HG03521 (cell line): ENCODE measurements around the gene EVPL.

Experiments
- ATAC-seq: cut with Tn5 transposase; IDR thresholded peaks from one replicate; pipeline ENCODE4 v1.9.1; 2021; ENCODE audit warnings: mild to moderate bottlenecking, moderate library complexity; ENCODE audit not compliant: unreplicated experiment

EVPL gene

DNA sequence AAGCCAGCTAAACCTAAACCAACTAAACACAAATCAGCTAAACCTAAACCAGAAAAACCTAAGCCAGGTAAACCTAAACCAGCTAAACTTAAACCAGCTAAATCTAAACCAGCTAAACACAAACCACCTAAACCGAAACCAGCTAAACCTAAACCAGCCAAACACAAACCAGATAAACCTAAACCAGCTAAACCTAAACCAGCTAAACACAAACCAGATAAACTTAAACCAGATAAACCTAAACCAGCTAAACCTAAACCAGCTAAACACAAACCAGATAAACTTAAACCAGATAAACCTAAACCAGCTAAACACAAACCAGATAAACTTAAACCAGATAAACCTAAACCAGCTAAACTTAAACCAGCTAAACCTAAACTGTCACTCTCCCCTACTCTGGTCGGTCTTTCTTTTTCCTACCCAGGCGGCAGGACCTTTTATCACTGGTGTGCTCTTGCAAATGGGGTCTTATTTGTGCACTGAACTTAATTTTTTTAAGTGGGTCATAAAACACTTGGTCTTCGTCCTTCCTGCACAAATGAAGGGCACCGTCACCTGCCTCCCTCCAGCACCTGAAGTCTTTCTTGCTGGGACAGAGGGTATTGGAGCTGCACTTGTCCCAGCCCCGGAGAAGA lies 7.2 kb downstream of the EVPL start:
- no peak for ATAC-seq

DNA sequence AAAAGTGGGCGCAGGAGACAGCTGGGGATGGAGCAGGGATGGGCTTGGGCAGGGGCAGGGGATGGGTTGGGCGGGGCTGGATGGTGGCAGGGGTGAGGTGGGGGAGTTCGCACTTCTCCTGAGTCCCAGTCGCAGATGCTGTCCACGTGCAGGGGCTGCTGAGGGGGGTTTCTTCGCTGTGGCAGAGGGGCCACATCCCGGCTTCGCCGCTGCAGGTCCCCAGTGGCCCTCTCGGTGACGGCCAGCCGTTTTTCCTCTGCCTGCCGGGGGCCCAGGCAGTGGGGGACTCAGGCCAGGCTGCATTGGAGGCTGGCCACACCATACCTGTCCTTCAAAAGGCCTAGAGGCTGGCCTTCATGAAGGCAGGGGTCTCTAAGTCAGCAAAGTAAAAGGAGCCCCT lies 8.3 kb downstream of the EVPL start:
- ATAC-seq: no peak

DNA sequence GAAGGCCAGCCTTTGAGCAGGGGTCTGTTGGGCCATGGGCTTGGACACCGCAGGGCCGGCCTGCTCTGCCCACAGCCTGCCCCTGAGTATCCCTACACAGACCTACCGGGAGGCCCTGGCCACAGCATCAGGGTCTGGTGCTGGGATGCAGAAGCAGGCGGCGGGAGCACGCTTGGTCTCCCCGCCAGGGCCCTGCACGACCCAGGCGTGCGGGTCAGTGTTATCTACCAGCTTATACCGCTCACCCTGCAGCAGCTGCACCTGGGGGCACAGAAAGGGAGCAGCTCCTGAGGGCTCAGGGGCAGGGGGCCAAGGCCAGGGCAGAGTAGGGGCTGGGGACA lies 8.8 kb downstream of the EVPL start:
- no peak for ATAC-seq

DNA sequence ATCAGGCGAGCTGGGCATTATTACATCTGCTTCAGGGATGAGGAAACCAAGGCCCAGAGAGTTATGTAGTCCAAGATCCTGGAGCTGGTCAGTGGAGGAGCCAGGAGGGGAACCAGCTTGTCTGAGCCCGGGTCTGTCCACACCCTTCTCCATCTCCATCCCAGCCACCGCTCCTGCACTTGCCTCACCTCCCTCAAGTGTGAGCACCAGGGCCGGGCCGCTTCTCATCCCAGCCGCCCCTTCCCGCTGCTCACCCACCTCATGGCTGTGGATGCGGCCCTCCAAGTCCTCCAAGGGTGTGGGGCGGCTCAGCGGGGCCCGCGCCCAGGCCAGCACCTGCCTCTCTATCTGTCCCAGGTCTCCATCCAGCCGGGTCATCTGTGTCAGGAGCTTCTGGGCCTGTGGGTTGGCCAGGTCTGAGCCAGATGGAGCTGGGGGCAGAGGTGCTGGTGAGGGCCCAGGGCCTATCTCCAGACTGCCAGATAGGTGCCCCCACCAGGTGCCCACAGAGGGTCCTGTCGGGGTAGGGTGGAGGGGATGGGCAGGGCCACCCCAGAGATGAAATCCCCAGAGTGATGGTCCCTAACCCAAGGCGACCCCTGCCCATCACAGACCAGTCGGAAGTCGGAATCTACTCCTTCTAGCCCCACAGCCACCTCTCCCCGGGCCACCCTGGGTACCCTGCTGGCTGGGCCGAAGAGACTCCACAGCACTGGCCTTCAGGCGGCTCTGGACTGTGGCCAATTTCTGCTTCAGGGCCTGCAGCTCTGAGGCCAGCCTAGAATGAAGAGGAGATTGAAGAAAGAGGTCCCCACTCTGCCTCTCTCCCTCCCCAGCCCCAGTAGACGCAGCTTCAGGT lies 9.4 kb downstream of the EVPL start:
- no peak for ATAC-seq

DNA sequence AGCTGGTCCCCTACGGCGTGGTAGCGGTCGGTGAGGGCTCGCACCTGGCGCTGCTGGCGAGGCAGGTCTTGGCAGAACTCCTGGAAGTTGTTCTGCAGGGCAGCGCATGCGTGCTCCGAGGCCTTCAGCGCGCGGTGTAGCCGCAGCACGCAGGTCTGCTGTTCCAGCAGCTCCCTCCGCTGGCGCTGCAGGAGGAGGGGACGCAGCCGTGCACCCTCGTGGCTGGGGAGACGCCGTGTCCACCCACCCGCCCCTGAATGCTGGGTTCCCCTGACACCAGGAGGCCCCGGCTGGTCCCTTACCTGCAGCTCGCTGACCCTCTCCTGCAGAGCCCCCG lies 12.2 kb downstream of the EVPL start:
- no peak for ATAC-seq

DNA sequence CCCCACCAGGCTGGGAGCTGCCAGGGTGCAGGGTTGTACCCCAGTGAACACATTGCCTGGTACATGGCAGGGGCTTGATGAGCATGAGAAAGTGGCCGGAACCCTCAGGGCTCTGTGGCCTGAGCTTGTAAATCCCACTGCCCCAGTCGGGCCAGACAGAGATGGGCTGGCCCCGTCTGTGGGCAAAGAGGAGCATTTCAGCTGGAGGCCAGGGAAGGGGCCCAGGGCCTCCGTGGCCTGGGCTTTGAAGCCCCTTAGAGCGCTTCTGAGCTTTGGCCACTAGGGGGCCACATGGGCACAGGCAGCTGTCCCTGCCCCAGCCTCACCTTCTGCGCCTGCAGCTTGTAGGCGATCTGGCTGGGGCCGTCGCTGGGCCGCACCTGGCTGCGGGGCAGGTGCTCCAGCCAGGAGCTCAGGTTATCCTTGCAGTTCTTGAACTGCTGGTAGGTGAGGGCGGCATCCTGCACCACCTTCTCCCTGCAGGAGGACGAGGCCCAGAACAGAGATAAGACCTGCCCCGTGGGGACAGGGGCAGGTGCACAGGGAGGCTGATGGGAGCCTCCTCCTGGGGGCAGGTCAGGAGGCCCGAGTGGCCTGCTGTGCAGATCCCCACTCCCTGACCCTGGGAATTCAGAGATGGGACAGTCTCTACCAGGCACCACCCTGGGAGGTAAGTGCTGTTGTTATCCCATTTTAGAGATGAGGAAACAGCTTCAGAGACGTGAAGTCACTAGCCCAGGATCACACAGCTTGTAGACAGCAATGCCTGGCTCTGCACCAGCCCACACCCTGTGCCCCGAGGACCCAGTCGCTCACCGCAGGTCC lies 12.8 kb downstream of the EVPL start:
- peak; percentile 54 for ATAC-seq

DNA sequence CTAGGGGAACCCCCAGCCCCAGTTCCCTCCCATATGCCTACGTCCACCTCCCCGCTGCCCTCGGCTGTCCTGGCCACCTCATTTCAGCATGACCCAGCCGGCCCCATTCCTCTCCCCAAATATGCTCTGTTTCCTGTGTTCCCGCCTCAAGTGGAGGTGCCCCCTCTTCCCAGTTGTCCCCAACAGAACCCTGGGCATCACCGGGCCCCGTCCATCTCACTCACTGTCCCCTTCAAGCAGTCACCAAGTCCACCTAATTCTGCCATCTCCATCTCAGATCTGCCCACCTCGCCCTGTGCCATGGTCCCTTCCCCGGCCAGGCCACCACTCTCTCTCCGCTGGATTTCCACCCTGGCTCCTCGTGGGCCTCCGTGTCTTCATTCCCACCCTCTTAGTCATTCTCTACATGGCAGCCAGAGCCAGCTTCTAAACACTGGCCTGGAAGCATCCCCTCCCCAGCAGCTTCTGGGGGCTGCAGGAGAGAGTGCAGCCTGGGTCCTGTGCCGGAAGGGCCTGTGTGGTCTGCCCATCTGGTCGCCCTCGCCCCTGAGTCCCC lies 13.7 kb downstream of the EVPL start:
- ATAC-seq: no peak

DNA sequence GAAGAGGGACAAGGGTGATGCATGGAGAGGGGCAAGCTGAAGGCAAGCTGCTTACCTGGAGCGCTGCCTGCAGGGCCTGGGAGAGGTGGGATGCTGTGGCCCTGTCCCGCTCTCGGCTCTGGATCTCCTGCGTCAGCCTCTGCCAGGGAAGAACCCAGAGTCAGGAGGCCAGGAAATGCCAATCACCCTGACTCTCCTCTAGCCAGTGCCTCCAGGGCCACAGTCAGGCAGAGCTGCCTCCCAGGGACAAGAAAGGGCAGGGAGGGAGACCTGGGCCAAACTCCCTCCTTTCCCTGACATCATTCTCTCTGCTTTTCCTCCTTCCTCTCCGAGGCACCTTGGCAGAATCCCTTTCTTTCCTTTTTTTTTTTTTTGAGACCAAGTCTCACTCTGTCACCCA lies 15.2 kb downstream of the EVPL start:
- ATAC-seq: no peak

DNA sequence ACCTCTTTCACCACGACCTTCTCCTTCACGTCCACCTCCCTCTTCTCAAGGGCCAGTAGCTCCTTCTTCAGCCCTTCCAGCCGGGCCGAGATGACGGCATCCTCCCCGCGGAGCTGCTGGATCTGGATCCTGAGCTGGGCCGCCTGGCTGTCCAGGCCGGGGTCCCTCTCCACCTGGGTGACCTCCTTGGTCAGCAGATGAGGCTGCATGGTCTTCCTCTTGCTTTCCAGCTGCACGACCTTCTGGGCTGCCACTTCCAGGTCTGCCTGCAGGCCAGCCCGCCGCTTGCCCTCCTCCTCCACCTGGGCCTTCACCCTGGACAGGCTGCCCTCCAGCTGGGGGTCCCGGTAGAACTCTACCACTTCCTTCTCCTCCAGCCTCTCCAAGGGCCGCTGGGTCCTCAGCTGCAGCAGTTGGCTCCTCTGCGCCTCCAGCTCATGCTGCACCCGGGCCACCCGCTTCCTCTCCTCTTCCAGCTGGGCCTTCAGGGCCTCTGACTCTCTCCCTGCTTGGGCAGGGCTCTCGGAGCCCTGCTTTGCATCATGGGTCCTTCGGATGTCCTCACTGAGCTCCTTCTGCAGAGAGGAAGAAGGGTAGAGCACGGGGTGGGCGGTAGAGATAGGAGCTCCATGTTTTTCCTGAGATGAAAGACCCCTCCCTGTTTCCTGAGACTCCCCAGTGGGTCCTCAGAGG lies 17.0 kb downstream of the EVPL start:
- no peak for ATAC-seq

DNA sequence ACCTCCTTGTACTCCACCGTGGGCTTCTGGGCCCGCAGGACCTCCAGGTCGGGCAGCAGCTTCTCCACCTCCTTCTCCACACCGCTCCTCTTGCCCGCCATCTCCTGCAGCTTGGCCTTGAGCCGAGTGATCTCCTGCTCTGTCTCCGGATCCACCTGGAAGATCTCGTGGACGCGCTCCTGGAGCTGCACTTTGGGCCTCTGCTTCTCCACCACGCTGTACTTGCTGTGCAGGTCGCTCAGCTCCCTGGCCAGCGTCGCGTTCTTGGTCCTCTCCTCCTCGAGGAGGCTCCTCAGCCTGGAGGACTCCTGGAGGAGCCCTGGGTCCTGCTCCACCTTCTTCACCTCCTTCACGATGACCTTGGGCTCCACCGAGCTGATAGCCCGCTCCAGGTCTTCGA lies 17.7 kb downstream of the EVPL start:
- no peak for ATAC-seq

DNA sequence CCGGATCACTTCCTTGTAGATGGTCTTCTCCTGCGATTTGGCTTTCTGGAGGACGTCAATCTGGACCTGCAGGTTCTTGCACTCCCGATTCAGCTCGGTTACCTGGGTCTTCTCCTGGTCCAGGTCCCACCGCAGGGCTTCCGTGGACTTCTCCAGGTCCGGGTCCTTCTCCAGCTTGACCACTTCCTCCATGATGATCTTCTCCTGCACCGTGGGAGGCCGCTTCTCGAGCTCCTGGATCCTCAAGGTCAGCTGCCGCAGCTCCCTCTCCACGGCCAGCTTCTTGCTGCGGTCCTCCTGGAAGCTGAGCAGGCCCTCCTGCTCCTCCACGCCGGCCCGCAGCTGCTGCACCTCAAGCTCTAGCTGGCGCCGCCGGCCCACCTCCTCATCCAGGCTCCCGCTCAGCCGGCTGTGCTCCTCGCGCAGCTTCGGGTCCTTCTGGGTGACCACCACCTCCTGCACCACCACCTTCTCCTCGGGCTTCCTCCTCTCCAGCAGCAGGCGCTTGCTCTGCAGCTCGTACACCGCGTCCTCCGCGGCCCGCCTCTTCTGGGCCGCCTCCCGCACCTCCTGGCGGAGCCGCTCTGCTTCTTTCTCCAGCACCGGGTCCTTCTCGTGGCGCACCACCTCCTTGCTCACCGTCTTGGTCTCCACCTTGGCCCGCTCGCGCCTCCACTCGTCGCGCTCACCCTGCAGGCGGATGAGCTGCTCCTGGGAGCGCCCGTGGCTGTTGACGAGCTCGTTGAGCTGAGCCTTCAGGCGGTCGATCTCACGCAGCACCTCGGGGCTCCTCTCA lies 18.3 kb downstream of the EVPL start:
- ATAC-seq: no peak

DNA sequence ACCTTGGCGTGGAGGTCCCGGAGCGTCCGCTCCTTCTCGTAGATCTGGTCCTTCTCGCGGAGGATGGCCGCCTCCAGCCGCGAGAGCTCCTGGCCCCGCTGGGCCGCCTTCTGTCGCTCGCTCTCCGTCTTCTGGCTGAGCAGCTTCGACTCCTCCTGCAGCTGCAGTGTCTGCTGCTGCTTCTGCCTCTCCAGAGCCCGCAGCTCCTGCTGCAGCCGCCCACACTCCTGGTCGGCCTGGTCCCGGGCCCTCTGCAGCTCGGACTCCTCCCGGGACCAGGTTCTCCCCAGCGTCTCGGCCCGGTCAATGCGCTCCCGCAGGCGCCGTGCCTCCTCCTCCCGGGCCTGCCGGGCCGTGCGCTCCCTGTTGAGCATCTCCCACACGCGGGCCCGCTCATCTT lies 18.9 kb downstream of the EVPL start:
- ATAC-seq: no peak

DNA sequence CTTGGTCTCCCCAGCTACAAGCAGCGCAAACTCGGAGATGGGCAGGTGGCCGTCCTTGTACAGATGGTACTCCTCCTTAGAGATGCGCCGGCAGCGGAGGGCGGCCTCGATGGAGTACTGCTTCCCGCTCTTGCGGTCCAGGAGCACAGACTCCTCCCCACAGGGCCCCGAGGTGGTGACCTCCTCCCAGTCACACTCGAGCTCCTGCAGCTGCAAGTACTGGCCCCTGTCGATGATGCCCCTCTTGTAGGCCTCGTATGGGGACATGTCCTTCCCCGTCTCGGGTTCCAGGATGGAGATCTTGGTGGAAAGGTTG lies 19.3 kb downstream of the EVPL start:
- no peak for ATAC-seq

DNA sequence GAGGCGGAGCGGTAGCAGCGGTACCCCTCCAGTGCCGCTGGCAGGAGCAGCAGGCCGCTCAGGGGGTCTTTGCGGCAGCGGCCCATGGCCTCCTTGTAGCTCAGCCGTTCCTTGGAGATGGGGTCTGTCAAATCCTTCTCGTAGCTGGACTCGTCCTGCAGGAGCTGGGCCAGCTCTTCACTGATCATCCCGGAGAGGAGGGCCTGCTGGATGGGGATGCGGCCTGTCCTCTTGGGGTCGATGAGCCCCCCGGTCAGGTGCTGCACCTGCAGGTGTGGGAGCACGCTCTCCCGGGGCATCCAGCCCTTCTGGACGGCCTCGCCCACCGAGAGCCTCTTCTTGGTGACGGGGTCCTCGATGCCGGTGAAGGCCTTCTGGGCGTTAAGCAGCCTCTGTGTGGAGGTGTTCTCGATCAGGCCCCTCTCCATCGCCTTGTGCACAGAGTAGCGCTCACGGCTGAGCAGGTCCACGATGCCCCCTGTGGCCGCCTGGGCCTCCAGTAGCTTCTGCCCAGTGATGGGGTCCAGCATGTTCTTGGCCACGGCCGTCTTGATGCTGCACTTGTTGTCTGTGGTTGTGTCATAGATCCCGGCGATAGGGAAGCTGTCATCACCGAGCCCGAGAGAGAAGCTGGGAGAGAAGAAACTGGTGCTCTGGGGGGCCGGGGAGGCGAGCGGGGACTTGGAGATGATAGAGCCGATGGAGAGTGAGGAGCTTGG lies 19.8 kb downstream of the EVPL start:
- ATAC-seq: no peak

DNA sequence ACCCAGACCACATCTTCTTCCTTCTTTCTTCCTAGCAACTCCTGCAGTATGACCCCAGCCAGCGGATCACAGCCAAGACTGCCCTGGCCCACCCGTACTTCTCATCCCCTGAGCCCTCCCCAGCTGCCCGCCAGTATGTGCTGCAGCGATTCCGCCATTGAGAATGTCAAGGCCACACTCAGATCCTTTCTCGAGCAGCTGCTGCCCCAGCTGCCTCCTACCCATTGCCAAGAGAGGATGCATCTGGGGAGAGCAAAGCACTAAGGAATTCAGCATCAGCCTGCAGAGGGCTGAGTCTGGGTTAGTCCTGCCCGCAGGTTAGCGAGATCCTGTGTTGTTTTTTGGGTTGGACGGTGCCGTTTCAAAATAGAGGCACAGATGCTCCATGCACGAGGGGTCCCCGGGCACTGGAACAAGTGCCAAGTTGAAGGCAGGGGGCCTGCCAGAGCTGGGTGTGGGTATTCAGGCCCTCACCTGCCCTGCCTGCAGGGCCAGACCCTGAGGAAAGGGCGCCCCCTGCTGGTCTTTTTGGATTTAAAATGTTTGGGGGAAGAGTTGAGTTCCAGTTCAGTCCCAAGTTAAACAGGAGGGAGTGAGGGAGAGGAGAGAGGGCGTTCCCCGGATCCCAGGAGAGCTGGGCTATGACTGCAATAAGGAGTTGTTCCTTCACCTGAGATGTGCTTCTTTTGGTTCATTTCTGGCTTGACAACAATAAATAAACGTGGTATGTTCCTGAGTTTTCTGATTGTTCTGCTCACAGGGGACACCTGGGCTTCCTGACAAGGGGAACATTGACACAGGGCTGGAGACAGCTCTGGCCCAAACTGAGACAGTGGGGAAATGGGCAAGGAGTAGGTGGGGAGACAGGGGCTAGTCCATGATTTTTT lies 21.6 kb downstream of the EVPL start:
- no peak for ATAC-seq

DNA sequence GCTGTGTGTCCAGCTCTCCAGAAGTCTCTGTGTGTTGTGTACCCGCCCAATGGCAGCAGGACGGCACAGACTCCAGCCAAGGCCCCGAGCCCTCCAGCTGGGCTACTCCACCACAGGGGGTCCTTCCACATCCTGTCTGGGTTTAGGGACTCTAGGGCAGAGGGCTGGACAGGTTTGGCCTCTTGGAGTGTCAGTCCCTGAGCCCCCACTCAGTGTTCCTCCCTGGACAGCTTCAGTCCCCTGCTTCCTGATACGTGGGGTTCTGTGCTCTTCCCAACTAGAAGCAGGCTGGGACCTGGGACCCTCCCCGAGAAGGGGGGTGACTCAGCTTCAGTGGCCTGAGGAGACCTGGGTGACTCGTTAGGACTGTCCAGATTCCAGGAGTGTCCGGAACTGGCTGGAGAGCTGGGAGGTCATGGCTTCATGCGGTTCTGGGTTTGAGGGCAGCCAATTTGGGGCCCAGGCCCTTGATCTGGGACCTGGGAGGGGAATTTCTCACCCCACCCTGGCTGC lies 22.3 kb downstream of the EVPL start:
- ATAC-seq: no peak

DNA sequence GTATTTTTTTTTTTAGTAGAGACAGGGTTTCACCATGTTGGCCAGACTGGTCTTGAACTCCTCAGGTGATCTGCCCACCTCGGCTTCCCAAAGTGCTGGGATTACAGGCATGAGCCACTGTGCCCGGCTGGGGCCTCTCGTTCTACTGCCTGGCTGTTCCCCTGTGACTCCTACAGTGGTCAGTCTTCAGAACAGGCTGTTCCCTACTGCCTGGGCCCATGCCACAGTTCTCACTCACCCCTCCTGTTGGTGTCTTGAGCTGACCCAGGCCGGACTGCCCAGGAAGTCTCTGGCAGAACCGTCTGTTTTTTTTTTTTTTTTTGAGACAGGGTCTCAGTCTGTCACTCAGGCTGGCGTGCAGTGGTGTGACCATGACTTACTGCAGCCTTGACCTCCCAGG lies 23.2 kb downstream of the EVPL start:
- ATAC-seq: no peak

DNA sequence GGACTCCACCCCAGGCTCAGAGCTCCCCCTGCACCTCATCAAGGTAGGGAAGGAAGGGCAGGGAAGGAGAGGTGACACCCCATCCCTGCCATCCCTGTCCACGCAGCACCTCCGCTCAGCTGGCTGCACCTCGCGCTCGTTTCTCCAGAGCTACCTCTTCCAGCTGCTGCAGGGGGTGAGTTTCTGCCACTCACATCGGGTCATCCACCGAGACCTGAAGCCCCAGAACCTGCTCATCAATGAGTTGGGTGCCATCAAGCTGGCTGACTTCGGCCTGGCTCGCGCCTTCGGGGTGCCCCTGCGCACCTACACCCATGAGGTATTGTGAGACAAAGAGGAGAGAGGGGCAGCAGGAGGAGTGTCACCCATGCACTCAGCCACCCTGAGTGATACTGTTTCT lies 25.0 kb downstream of the EVPL start:
- ATAC-seq: no peak
